HepG2 (cell line): ENCODE data around the gene EFNA2. TPM values are rescaled to one million over a fixed set of nuclear protein-coding genes. Genes with fewer than 3 reads are reported as not detected.

Source experiments
- AFF4 ChIP-seq: sonication (generic); formaldehyde crosslinking; IDR thresholded peaks from 2 replicates; pipeline ENCODE4 v1.4.0; 2020; ENCODE audit warnings: missing genetic modification reagents
- ATF2 ChIP-seq: sonication (generic); formaldehyde crosslinking; IDR thresholded peaks from 2 replicates; pipeline ENCODE4 v1.4.0; 2020; ENCODE audit warnings: missing genetic modification reagents
- BHLHE40 ChIP-seq: IDR thresholded peaks from 2 replicates; pipeline ENCODE4 v1.6.1; 2011; ENCODE audit warnings: low read length, improper control_type of control experiment
- BORCS8-MEF2B ChIP-seq: sonication (generic); formaldehyde crosslinking; IDR thresholded peaks from 2 replicates; pipeline ENCODE4 v1.8.0; 2022; ENCODE audit warnings: mild to moderate bottlenecking, missing genetic modification reagents
- CCAR2 ChIP-seq: fragments of 200-400 bp; formaldehyde crosslinking; optimal IDR thresholded peaks from 2 replicates; pipeline ENCODE3; 2018; ENCODE audit warnings: low read depth, mild to moderate bottlenecking, low read length, moderate library complexity
- CERS6 ChIP-seq: sonication (generic); formaldehyde crosslinking; IDR thresholded peaks from 2 replicates; pipeline ENCODE4 v1.5.0; 2020; ENCODE audit warnings: missing genetic modification reagents
- HCFC1 ChIP-seq: fragments of 150-350 bp; IDR thresholded peaks from 2 replicates; pipeline ENCODE4 v1.6.1; 2014; ENCODE audit warnings: low read depth, low read length
- HHEX ChIP-seq: IDR thresholded peaks from 2 replicates; pipeline ENCODE4 v1.6.1; 2016; ENCODE audit warnings: control low read depth
- HOXA9 ChIP-seq: sonication (generic); formaldehyde crosslinking; IDR thresholded peaks from 2 replicates; pipeline ENCODE4 v1.8.1; 2022; ENCODE audit warnings: missing genetic modification reagents, mild to moderate bottlenecking, moderate library complexity, borderline replicate concordance
- LCORL ChIP-seq, 2 experiments: fragments of 450-650 bp in 1 of 2; sonication (generic) in 1 of 2; formaldehyde crosslinking in 1 of 2; IDR thresholded peaks; 2 replicates each; pipeline versions ENCODE4 v1.5.0 to v1.6.1; 2017 to 2020; ENCODE audit warnings: antibody characterized with exemption in 1 of 2, missing genetic modification reagents in 1 of 2
- NCOA1 ChIP-seq: sonication (generic); formaldehyde crosslinking; IDR thresholded peaks from 2 replicates; pipeline ENCODE4 v1.9.0; 2021; ENCODE audit warnings: missing genetic modification reagents
- NONO ChIP-seq, 2 experiments: fragments of 450-650 bp in 1 of 2; sonication (generic) in 1 of 2; formaldehyde crosslinking in 1 of 2; IDR thresholded peaks in 1 of 2; conservative IDR thresholded peaks in 1 of 2; 2 replicates each; pipeline versions ENCODE4 v1.6.1 to v1.8.0; 2017 to 2022; ENCODE audit warnings: mild to moderate bottlenecking in 1 of 2, missing genetic modification reagents in 1 of 2, moderate library complexity in 1 of 2
- SPEN ChIP-seq: sonication (generic); formaldehyde crosslinking; IDR thresholded peaks from 2 replicates; pipeline ENCODE4 v1.5.1; 2020; ENCODE audit warnings: low read depth, mild to moderate bottlenecking, missing genetic modification reagents
- TBP ChIP-seq: sonication (generic); formaldehyde crosslinking; IDR thresholded peaks from 2 replicates; pipeline ENCODE4 v1.5.0; 2020; ENCODE audit warnings: missing genetic modification reagents
- TEAD2 ChIP-seq: sonication (generic); formaldehyde crosslinking; IDR thresholded peaks from 2 replicates; pipeline ENCODE4 v1.9.0; 2021; ENCODE audit warnings: missing genetic modification reagents
- TMF1 ChIP-seq: sonication (generic); formaldehyde crosslinking; IDR thresholded peaks from 2 replicates; pipeline ENCODE4 v1.8.1; 2022; ENCODE audit warnings: low read depth, missing genetic modification reagents
- U2AF2 ChIP-seq: fragments of 200-400 bp; formaldehyde crosslinking; IDR thresholded peaks from 2 replicates; pipeline ENCODE4 v1.6.1; 2017; ENCODE audit warnings: low read depth, mild to moderate bottlenecking, low read length
- ZBTB3 ChIP-seq: sonication (generic); formaldehyde crosslinking; IDR thresholded peaks from 2 replicates; pipeline ENCODE4 v1.4.0; 2020; ENCODE audit warnings: low read depth, mild to moderate bottlenecking, moderate library complexity, missing genetic modification reagents, borderline replicate concordance
- ZFP36 ChIP-seq: fragments of 150-350 bp; IDR thresholded peaks from 2 replicates; pipeline ENCODE4 v1.6.1; 2018; ENCODE audit warnings: borderline replicate concordance, low read length, low read depth; ENCODE audit not compliant: partially characterized antibody
- ZNF234 ChIP-seq: sonication (generic); formaldehyde crosslinking; conservative IDR thresholded peaks from 2 replicates; pipeline ENCODE4 v1.5.1; 2020; ENCODE audit warnings: mild to moderate bottlenecking, missing genetic modification reagents
- ZNF274 ChIP-seq: sonication (generic); formaldehyde crosslinking; IDR thresholded peaks from 2 replicates; pipeline ENCODE4 v1.5.1; 2020; ENCODE audit warnings: mild to moderate bottlenecking, missing genetic modification reagents
- ZNF558 ChIP-seq: sonication (generic); formaldehyde crosslinking; IDR thresholded peaks from 2 replicates; pipeline ENCODE4 v1.9.0; 2022; ENCODE audit warnings: mild to moderate bottlenecking, missing genetic modification reagents, borderline replicate concordance
- ZNF670 ChIP-seq: sonication (generic); formaldehyde crosslinking; IDR thresholded peaks from 2 replicates; pipeline ENCODE4 v1.8.0; 2022; ENCODE audit warnings: mild to moderate bottlenecking, missing genetic modification reagents, borderline replicate concordance
- ZNF850 ChIP-seq: sonication (generic); formaldehyde crosslinking; conservative IDR thresholded peaks from 2 replicates; pipeline ENCODE4 v1.9.0; 2021; ENCODE audit warnings: mild to moderate bottlenecking, missing genetic modification reagents
- polyA plus RNA-seq, 8 experiments: library from polyadenylated mRNA; depleted of rRNA in 3 of 8; stranded (reverse) in 7 of 8; unstranded in 1 of 8; fragments of >200 nt; fragmentation: Illumina TruSeq in 4 of 8; extraction: Trizol in 4 of 8; gene quantifications; 2 replicates each; pipeline versions ENCODE4 v1.2.1 to v1.2.3, GENCODE V29; 2011 to 2016; ENCODE audit warnings: low read depth in 4 of 8, missing spikeins in 1 of 8, mixed read lengths in 1 of 8; ENCODE audit not compliant: insufficient read depth in 1 of 8
- total RNA-seq, 5 experiments: library from RNA; depleted of rRNA; stranded (reverse); fragments of >200 nt; fragmentation: Illumina TruSeq; extraction: Trizol; gene quantifications; 2 replicates each; pipeline ENCODE4 v1.2.3, GENCODE V29; 2016; ENCODE audit warnings: low read depth in 1 of 5

Gene EFNA2
- total and polyA plus RNA-seq, 2 of the 13 experiments (the other 11 are each of a cell fraction or from before 2014, with no cell fraction given): 6.0 to 9.9 TPM

- TF ChIP-seq AFF4 (CRISPR knock-in tag) (0 out of 2 replicates have a peak, but pooled peaks have one; percentile 64), CCAR2 (no peak), NCOA1 (CRISPR knock-in tag) (0 out of 2 replicates have a peak, but pooled peaks have one; percentile 71), NONO (IDR thresholded peaks at IDR 0.05) (no peak), NONO (CRISPR knock-in tag; conservative IDR thresholded peaks at IDR 0.05) (peak; percentile 86), ZNF850 (CRISPR knock-in tag) (no peak; the same call in 1 of the 2 replicates), ATF2 (CRISPR knock-in tag) (peak; percentile 57; the same call in 1 of the 2 replicates), U2AF2 (0 out of 2 replicates have a peak, but pooled peaks have one; percentile 34), HOXA9 (CRISPR knock-in tag) (no peak), TEAD2 (CRISPR knock-in tag) (0 out of 2 replicates have a peak, but pooled peaks have one; percentile 40), CERS6 (CRISPR knock-in tag) (no peak), HCFC1 (no peak), LCORL (IDR thresholded peaks at IDR 0.05) (no peak), LCORL (CRISPR knock-in tag; IDR thresholded peaks at IDR 0.05) (peak; percentile 94), BHLHE40 (no peak; the same call in 1 of the 2 replicates), TMF1 (CRISPR knock-in tag) (0 out of 2 replicates have a peak, but pooled peaks have one; percentile 29), ZNF274 (CRISPR knock-in tag) (0 out of 2 replicates have a peak, but pooled peaks have one; percentile 32), ZFP36 (no peak), ZNF234 (CRISPR knock-in tag) (0 out of 2 replicates have a peak, but pooled peaks have one; percentile 22), SPEN (peak; percentile 99), ZNF558 (CRISPR knock-in tag) (peak; percentile 78; the same call in 1 of the 2 replicates), TBP (CRISPR knock-in tag) (no peak), ZBTB3 (CRISPR knock-in tag) (no peak), ZNF670 (CRISPR knock-in tag) (peak; percentile 94; the same call in 1 of the 2 replicates), BORCS8-MEF2B (CRISPR knock-in tag) (peak; percentile 72), HHEX (CRISPR knock-in tag) (no peak)
These were observed 26.3 kb upstream of the EFNA2 start (continued) for GRCh38 chr19:1259206-1259875.
